A549 treated with AZD9567 at 1 μM for 4 hours (cell line): ENCODE data around the gene NXPH3. TPM values are rescaled to one million over a fixed set of nuclear protein-coding genes. Genes with fewer than 3 reads are reported as not detected.

Experiments
- total RNA-seq: library from RNA; stranded (reverse); fragments of 200-300 nt; extraction: Qiagen RNA extraction; gene quantifications from 5 replicates; pipeline ENCODE4 v1.2.3, GENCODE V29; 2022; ENCODE audit not compliant: insufficient read depth

Gene NXPH3
- total RNA-seq: 0.51 to 0.65 TPM (median 0.56 TPM) in 4 of 5 replicates, not detected in the other

GRCh38 chr17:49575679-49576087, at the start of gene NXPH3:
Gene NXPH3 (plus strand): TSS chr17:49575871. CDS start chr17:49576220, 349 bp downstream.

Other genes with a start within 250 kb of the NXPH3 start
- 6.0 to 12.5 TPM (median 7.3 TPM) in 5 replicates for gene ZNF652, start 213.6 kb upstream of the NXPH3 start, total RNA-seq
- gene PHB1, start 161.0 kb upstream of the NXPH3 start, total RNA-seq: 420 to 481 TPM (median 473 TPM) in 5 replicates
- gene NGFR, start 80.6 kb upstream of the NXPH3 start, total RNA-seq: 0.79 to 1.1 TPM (median 0.94 TPM) in 5 replicates
- 34.7 to 37.0 TPM (median 35.6 TPM) in 5 replicates for gene SPOP, start 102.2 kb downstream of the NXPH3 start, total RNA-seq
- gene SLC35B1, start 132.1 kb downstream of the NXPH3 start, total RNA-seq: 55.2 to 95.3 TPM (median 89.3 TPM) in 5 replicates
- 1.1 to 1.5 TPM (median 1.2 TPM) in 4 of 5 replicates, not detected in the other for gene FAM117A, start 188.3 kb downstream of the NXPH3 start, total RNA-seq
- 27.9 to 31.7 TPM (median 29.4 TPM) in 5 replicates for gene KAT7, start 212.8 kb downstream of the NXPH3 start, total RNA-seq